AG09319 (cell line): Measurements from ENCODE around the gene C13orf42.
"Not testable (repeated sequence)": the region's sequence is repeated elsewhere in the genome, so short reads cannot be mapped to it uniquely, and the experiment has no call there.

Experiments
- DNase-seq: peaks from one replicate; pipeline ENCODE4 v3.0.0-alpha.2; 2010; ENCODE audit warnings: low read depth; ENCODE audit errors: extremely low read depth
- TF ChIP-seq, protein P1 (sequence below): IDR thresholded peaks from 2 replicates; pipeline ENCODE4 v1.5.1; 2011; ENCODE audit warnings: low read depth, mild to moderate bottlenecking, inconsistent platforms, low read length, moderate library complexity

The C13orf42 gene

DNA sequence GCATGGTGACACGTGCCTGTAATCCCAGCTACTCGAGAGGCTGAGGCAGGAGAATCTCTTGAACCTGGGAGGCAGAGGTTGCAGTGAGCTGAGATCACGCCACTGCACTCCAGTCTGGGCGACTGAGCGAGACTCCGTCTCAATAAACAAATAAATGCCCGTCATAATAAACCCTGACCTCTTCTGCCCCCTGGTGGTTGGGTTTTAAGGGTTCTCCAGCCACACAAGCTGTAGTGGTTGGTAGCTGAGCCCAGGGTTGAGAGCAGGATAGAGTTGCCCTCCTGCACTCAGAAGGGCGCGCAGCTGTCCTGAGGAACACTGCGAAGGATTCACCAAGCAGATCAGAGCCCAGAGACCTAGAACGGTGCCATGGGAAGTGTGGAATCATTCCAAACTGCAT, 9.8 kb upstream of the C13orf42 start:
- TF ChIP-seq, protein P1, sequence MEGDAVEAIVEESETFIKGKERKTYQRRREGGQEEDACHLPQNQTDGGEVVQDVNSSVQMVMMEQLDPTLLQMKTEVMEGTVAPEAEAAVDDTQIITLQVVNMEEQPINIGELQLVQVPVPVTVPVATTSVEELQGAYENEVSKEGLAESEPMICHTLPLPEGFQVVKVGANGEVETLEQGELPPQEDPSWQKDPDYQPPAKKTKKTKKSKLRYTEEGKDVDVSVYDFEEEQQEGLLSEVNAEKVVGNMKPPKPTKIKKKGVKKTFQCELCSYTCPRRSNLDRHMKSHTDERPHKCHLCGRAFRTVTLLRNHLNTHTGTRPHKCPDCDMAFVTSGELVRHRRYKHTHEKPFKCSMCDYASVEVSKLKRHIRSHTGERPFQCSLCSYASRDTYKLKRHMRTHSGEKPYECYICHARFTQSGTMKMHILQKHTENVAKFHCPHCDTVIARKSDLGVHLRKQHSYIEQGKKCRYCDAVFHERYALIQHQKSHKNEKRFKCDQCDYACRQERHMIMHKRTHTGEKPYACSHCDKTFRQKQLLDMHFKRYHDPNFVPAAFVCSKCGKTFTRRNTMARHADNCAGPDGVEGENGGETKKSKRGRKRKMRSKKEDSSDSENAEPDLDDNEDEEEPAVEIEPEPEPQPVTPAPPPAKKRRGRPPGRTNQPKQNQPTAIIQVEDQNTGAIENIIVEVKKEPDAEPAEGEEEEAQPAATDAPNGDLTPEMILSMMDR = peak; percentile 7
- not testable (repeated sequence) for DNase-seq

DNA sequence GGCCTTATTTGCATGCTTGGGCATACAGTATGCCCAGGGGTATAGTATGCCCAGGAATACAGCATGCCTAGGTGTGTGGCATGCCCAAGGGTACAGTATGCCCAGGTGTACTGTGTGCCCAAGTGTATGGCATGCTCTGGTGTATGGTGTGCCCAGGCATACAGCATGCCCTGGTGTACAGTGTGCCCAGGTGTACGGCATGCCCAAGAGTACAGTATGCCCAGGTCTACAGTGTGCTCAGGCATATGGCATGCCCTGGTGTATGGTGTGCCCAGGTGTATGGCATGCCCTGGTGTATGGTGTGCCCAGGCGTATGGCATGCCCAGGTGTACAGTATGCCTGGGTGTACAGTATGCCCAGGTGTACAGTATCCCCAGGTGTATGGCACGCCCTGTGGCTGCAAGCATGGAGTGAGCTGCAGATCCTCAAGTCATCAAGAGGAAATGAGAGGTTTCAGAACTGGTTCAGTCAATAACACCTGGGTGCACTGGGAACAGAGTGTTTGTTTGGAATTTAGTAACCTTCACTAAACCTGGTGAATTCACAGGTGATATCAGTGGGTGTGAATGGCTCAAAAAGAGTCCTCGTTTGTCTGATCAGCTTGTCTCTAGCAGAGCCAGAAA, 7.8 kb upstream of the C13orf42 start:
- TF ChIP-seq, protein P1 = no peak
- DNase-seq = no peak

DNA sequence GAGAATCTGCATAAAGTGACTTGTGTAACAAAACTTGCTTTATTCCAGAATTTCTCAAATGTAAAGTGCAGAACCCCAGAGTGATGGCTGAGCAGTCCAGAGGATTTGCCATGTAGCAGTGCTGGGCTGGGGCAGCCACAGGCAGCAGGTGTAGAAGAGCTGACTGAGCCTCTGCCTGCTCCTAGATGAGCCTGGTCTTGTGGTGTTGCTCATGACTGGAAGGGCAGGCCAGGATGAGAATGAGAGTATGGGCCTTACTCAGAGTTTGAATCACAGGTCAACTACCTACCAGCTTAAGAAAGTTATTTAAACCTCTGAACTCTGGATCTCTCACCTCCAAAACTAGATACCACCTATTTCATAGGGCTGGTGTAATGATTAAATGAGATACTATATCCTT, 2.9 kb upstream of the C13orf42 start:
- TF ChIP-seq, protein P1 = no peak
- DNase-seq = no peak

DNA sequence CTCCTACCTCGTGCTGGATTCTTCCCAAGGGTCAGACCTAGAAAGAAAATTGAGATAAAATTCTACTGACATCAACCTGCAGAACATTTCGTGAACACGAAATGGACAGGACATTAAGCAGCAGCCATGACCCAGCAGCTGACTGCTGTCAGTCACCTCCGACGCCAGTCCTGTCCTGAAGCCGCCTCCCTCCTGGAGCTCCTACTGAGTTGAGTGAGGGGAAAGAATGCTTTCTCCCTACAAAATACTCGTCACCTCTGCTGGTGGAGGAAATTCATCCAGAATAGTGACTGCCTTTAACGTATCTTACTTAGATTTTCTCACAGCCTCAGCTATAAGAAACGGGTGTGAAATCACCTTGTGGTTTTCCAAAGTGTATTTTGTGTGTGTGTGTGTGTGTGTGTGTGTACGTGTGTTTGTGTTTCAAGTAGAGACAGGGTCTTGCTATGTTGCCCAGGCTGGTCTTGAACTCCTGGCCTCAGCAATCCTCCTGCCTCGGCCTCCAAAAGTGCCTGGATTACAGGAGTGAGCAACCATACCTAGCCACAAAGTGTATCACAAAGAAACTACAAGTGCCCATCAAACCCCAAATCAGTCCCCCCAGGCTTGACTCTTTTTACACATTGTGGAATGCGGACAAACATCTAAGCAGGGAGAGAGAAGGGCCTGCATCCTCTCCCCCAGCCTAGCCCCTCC, 2.3 kb upstream of the C13orf42 start:
- TF ChIP-seq, protein P1 = no peak
- DNase-seq = no peak

DNA sequence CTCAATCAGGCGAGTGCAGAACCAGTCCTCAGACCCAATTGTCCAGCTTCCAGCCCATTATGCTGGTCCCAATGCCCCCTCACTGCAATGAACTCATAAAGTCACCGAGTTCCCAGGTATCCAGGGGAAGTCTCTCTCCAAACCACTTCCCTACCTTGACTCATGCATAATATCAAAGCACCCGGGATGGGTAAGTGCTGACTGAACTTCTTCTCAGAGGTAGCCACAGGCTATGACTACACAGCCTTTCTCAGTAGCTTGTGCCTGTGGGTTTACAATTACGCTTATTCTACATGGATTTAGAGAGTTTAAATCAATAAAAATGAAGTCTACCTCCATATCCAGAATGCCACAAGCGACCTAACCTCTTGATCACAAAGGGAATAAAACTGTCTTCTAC, 1.7 kb upstream of the C13orf42 start:
- TF ChIP-seq, protein P1 = no peak

DNA sequence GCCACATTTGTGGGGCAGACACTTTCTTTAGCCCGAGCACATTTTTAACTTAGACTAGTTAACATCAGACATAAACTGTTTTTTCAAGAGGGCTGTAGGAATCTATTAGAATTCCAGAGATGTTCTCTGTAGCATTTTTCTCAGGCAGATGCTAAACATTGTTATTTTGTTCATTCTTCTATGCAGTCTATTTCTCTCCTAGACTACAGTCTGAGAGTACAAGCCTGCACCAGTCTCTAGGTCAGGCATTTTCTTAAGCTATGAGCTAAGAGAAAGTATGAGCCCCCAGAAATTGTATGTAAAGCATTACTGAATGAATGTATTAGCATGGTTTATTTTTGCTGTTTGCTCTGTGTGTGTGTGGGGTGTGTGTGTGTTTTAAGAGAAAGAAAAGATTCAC, 923 bp upstream of the C13orf42 start:
- DNase-seq = no peak
- TF ChIP-seq, protein P1 = no peak

More for the DNA sequence above, 1.7 kb upstream of the C13orf42 start:
- DNase-seq = no peak

DNA sequence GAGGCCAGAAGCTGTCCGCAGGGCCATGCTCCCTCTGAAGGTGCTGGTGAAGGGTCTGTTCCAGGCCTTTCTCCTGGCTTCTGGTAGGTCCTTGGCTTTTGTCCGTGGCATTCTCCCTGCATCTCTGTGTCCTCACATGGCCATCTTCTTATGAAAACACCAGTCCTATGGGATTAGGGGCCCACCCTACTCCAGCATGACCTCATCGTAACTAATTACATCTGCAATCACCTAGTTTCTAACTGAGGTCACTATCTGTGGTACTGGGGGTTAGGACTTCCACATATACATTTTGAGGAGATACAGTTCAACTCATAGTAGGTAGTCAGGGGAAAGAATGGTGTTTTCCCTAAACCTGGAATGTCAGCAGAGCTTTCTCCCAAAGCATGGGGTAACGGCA, 3.1 kb downstream of the C13orf42 start:
- DNase-seq = no peak

More for the DNA sequence above, 3.1 kb downstream of the C13orf42 start:
- TF ChIP-seq, protein P1 = no peak
